GM12801 (cell line): ENCODE data around the gene ANKK1.

Source experiments
- TF ChIP-seq, protein P1 (sequence below): IDR thresholded peaks from one replicate; pipeline ENCODE4 v1.5.1; 2011; ENCODE audit warnings: control low read depth; ENCODE audit not compliant: insufficient read length; ENCODE audit errors: extremely low read depth

The ANKK1 gene

DNA sequence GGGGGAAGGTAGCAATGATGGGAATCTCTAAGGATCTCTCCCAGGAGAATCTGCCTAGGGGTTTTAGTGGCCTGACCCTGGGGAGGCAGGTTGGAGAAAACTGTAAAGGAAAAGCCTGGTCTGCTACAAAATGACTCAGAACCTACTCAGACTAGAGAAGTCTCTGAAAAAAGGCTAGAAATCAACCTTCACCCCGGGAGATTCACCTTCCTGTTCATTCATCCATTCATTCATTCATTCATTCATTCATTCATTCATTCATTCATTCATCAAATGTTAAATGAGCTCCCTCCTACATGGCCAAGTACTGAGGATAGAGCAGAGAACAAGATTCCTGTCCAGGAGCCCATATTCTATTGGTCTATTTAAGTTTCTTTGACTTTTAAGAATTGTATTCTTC, 8.9 kb upstream of the ANKK1 start:
- TF ChIP-seq, protein P1, sequence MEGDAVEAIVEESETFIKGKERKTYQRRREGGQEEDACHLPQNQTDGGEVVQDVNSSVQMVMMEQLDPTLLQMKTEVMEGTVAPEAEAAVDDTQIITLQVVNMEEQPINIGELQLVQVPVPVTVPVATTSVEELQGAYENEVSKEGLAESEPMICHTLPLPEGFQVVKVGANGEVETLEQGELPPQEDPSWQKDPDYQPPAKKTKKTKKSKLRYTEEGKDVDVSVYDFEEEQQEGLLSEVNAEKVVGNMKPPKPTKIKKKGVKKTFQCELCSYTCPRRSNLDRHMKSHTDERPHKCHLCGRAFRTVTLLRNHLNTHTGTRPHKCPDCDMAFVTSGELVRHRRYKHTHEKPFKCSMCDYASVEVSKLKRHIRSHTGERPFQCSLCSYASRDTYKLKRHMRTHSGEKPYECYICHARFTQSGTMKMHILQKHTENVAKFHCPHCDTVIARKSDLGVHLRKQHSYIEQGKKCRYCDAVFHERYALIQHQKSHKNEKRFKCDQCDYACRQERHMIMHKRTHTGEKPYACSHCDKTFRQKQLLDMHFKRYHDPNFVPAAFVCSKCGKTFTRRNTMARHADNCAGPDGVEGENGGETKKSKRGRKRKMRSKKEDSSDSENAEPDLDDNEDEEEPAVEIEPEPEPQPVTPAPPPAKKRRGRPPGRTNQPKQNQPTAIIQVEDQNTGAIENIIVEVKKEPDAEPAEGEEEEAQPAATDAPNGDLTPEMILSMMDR, result no peak

- TF ChIP-seq, protein P1, result no peak
Observed at GRCh38 chr11:113382121-113382520, 5.5 kb upstream of the ANKK1 start.

- TF ChIP-seq, protein P1, result no peak
Observed at GRCh38 chr11:113384551-113384950, 3.0 kb upstream of the ANKK1 start.

- TF ChIP-seq, protein P1, result no peak
Observed at GRCh38 chr11:113385749-113386148, 1.8 kb upstream of the ANKK1 start.

DNA sequence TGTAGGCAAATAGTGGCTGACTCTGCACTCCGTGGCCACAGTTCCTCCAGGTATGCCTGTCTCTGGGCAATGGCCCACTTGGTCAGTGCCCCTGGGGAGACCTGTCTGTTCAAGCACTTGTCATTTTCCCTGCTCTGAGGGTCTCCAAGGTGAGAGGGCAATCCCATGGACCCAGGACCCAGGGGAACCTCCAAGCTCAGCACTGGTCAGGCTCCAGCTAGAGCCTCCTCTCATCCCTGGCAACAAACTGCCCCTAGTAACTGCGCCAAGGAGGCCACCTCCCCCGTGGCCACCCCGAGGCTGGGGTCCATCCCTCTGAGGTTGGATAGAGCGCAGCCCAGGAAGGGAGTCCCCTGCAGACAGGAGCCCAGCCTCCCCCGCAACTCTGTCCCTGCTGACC, 713 bp upstream of the ANKK1 start:
- TF ChIP-seq, protein P1, result no peak

DNA sequence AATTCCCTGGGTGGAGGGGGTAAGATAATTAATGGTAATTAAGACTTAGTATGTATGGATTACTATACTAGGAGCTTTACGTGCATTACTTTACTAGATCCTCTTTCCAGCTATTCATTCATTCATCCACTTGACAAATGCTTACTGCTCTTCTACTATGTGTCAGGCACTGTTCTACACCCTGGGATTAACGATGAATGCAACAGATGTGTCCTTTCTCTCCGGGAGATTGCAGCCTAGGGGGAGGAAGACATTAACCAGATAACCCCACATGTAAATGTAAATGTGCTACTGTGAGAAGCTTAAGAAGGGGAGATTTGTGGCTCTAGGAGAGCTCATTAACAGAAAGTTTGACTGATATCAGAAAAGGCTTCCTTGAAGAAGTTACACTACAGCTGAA, 1.7 kb downstream of the ANKK1 start:
- TF ChIP-seq, protein P1, result no peak

GRCh38 chr11:113392236-113392921, 4.8 kb downstream of the ANKK1 start:
- TF ChIP-seq, protein P1, result no peak
